Stimulated activated CD8-positive, alpha-beta memory T cell treated with anti-CD3 and anti-CD28 coated beads, Interleukin-7, amount 100 ng/mL, for 1 hour (primary cell): ENCODE measurements around the gene CLCN4.

ENCODE experiments used
- DNase-seq, 2 donors: peaks; one replicate each; pipeline ENCODE4 v3.0.0-alpha.2; 2020; ENCODE audit warnings: low read depth in 2 of 2

CLCN4 gene

DNA sequence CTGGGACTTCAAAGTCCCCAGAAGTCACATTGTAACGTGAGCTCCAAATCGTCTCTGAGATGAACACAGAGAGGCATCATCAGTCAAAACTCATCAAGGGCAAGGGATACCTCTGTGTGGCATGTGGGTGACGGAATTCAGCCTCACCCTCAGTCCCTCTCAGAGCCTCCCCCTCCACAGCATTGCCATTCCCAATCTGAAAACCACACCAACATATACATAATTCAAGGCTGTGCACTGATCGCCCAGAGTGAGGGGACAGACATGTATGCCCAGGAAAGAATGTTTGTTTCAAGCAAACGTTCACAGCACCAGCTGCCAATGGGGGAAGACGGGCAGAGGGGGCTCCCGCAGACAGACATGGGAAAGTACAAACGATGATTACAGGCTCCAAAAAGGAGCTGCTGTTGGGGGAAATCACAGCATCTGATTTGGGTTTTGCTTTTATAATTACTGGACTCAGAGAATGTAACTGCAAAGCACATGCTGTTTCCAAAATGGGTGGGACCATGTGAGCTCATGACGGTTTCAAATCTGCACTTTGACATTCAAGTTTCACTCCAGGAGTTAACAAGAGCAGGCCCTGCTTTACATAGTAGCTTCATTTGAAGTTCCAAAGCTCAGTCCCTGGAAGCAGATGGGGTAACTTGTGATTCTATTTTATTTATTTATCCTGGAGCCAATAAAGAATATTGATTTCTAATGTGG, 88.3 kb downstream of the CLCN4 start:
- DNase-seq, result no peak

DNA sequence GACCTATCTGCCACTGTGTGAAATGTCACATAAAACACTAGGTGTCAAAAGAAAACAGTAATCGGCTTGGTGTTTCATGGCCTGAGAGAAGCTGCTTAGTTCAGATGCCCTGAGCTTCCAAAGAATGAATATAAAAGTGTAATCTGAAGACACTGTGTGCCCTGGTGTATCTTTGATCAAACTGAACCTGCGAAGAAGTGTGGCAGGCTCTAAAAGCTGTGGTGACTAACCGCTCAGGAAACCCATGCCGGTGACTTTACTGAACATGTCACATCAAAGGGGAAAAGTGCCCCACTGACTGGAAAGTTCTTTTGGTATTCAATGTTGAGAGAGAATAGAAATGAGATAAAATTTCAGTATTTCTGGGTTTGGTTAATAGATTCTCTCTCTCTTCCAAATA, 89.1 kb downstream of the CLCN4 start:
- DNase-seq, result no peak

DNA sequence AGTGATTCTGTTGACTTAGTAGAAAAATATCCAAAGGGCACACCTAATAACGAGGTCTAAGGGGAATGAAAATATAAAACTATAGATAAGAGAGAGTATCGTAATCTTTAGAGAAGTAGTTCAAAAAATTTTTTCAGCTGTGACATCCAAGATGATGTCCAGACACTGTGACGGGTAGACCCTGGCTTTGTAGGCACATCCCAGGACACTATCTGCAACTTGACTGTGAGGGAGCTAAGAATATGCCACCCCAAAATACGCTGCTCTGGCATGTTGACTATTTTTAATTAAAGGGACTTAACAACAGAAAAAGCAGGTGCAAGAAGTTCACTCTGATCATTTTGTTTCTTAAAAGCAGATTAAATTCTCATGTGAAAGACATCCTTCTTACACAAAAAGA, 89.5 kb downstream of the CLCN4 start:
- DNase-seq, result no peak

DNA sequence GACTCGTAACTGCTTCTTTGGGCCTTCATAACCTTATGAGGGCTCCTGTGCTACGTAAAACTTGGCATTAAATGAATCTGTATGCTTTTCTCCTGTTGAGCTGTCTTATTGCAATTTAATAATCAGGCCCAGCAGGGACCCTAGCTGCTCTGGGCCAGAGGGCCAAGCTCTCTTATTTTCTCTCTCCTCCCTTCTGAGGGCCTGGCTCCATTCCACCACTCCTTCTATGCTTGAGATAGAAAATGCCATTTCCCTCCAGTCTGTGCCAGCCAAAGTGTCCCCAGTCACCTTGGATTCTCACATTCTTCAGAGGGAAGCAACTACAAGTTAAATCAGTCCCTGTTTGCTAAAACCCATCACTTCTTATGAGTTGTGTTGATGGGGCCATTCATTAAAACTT, 90.1 kb downstream of the CLCN4 start:
- no peak for DNase-seq

DNA sequence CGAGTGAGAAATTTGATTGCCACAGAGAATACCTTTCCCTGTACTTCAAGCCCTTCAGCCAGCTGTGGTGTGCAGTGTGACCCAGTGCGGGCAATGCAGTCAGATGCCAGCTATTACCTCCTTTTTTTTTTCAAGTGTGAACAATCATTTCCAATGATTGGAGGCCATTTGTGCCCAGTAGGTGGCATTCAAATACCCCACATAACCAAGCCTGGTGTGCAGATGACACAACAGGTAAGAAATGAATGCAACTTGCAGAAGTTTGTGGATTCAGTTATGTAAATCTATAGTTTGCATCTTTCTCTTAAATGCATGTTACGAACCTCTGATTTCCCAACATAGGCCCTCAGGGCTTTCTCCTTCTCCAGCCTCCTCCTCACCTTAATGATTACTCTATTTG, 98.0 kb downstream of the CLCN4 start:
- no peak for DNase-seq

DNA sequence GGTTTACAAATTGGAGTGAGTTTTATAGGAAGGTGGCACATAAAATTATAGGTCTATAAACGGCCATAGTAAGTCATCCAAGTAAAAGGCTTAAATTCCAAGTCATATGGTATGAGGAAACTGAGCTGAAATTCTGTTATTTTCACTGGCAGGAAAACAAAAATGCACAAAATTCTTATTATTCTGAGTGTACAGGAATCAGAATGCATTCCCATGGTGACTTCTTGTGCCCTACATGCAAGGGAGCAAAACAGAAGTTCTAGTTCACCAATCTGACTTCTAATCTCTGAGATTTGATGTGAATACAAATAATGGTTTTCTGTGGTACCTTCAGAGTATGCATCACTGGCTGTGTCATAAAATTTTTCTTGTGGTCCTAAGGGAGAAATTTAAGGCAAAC, 102.9 kb downstream of the CLCN4 start:
- no peak for DNase-seq

DNA sequence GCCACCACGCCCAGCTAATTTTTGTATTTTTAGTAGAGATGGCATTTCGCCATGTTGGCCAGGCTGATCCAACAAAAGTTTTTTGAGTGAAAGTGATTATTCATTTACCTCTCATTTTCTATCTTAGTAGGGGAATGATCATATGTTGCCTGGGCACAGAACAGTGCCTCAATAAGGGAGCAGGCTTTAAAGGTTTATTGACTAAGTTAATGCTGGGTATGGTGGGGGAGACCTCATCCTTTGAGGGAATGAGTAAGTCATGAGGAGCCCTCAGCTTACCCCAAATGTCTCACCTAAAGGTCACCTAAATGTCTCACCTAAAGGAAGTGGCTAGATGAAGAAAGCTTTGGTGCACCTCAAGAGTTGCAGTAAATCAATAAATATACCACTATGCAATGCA, 109.0 kb downstream of the CLCN4 start:
- DNase-seq, result no peak

DNA sequence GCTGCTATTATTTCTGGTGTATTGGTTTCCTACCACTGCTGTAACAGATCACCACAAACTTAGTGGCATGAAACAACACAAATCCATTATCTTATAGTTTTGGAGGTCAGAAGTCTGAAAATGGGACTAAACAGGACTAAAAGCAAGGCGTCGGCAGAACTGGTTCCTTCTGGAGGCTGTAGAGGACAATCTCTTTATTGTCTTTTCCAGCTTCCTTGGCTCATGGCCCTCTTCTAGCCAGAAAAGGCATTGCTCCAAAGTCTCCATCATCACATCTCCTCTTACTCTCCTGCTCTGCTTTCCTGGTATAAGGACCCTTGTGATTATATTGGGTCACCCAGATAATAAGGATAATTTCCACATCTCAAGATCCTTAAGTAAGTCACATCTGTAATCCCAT, 121.9 kb downstream of the CLCN4 start:
- DNase-seq, result no peak

DNA sequence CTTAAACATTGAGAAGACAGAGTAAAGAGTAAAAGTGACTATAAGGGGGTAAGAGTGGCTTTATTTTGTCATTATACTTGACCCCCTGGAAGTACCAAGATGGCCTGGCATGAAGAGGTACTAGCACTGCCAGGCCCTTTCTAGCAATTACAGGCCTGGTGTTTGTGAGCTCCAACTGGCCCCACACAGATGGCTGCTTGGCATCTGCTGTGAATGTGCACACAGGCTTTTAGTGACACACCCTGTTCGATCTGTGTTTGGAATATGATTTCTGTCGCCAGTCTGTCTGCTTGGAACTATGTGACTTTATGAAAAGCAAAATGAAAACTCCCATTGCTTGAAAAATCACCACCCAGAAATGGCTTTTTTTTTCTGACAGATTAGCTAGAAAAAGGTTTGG, 123.3 kb downstream of the CLCN4 start:
- no peak for DNase-seq

DNA sequence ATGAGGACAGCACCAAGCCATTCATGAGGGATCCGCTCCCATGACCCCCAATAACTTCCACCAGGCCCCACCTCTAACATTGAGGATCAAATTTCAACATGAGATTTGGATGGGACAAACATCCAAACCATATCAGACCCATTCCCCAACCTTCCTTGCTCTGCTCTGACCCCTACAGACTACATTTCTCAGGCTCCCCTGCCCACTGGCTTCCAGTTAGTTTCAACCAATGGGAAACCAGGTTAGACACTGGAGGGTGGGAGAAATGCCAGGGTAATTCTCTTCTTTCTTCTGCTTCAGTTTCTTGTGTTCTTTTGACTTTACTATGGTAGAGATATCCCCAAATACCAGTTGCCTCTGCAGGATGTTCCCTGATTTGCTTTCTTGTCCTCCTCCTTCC, 125.7 kb downstream of the CLCN4 start:
- DNase-seq, result no peak

DNA sequence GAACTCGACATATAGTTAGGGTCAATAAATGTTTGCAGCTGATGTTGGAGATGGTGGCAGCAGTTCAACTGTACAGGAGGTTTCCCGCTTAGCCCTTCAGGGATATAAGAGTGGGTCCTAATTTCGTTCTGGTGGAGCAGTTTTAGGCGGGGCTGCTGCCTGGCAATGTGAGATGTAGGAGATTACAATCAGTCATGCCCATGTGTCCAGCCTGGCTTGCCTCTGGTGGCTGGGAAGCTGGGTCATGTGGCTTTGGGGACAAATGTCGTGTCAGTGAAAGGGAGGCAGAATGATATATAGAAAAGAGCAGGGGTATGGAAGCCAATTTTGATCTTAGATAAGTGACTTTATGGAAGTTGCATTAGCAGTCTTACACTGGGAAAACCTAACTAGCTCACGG, 129.4 kb downstream of the CLCN4 start:
- no peak for DNase-seq
